Activated CD4-positive, alpha-beta T cell treated with anti-CD3 and anti-CD28 coated beads, Interleukin-2, amount 50 U/mL, for 16 hours (primary cell): Measurements from ENCODE around the gene GPC6.
A peak's percentile ranks its signal among the peaks of the same experiment; 100 is the strongest.

Experiments used
- DNase-seq: peaks from one replicate; pipeline ENCODE4 v3.0.0-alpha.2; 2020

Gene GPC6

DNA sequence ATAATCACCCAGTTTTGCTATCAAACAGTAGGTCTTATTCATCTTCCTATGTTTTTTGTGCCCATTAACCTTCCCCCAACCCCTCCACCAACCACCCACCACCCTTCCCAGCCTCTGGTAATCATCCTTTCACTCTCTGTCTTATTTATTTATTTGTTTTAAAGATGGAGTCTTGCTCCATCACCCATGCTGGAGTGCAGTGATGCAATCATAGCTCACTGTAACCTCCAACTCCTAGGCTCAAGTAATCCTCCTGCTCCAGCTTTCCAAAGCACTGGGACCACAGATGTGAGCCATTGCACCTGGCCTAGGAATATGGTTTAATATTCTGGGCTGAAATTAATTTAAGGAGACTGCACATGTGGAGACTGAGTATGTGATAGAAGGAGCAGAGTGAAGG is 527.0 kb downstream of the GPC6 start:
- DNase-seq, result no peak

DNA sequence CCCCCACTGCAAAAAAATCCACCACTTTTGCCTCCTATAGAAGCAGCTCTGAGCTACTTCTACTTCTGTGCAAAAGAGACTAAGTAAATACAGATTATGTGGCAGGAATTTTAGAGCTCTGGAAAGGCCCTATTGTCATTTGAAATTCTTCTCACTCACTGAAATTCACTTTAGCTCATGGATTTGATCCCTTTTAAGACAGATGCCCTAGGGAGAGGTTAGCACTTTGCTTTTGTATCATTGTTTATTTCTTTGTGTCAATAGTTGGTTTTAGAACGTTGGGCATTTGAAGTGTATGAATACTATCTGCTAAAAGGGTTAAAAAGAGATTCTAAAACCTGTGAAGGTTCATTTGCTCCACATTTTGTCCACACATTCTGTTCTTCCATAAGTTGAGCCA is 528.7 kb downstream of the GPC6 start:
- no peak for DNase-seq

DNA sequence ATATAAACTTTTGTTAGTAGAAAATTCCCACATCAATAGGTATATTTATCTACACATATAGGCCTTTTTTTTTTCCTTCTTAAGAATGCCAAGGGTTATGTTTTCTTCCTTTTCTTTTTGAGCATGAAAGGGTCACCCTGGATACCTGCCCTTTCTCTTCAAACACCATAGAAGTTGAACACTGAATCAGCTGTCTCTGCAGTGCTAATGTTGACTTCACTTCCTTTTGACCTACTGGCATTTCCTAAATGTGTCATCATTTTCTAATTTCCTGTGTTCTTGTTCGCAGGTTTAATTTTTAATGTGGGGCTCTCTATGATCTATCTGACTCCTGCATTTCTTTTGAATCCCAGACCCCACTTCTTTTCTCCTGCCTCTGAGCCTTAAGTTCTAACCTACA is 532.0 kb downstream of the GPC6 start:
- DNase-seq, result no peak

DNA sequence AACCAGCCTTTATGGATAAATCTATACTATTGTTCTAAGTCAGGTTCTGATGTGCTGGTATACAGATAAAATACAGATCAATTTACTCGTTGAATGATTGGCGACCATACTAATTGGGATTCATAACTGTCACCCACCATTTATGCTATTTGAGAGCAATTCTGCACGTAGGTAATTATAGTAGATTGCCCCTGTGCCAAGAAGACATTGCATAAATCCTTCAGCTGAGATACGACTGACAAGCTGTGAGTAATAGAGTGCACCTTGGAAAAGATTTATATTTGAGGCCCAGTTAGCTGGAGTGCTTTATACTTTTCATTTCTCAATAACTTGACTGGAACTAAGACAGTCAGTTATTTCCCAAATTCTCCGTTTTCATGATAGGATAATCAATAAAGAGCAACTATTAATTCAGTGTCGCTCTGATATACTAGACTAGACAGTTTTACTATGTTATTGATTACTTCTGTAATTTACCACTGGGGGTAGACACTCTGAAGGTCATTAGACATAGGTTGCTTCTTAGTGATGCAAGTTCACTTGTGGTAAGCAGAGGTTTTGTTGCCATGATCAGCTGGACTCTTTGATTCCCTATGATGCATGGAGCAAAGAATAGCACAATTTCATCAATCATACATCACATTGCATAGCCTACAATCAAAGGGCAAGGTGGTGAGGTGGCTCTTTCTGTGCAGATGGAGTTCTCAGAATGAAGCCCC is 536.3 kb downstream of the GPC6 start:
- DNase-seq, result no peak

DNA sequence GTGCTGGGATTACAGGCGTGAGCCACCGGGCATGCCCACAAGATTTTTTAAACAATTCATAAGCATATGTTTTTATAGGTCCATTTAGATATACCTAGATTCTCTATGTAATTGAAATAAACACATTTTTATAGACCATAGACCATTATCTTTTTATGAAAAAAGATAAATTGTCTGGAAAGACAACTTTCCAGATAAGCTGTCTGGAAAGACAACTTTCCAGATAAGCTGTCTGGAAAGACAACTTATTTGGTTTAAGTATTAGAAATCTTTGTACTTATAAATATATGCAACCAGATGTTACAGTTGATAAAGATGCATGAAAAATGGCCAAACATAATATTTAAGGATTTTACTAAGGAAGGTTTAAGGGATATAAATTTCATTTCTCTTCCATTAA is 538.5 kb downstream of the GPC6 start:
- DNase-seq, result no peak

DNA sequence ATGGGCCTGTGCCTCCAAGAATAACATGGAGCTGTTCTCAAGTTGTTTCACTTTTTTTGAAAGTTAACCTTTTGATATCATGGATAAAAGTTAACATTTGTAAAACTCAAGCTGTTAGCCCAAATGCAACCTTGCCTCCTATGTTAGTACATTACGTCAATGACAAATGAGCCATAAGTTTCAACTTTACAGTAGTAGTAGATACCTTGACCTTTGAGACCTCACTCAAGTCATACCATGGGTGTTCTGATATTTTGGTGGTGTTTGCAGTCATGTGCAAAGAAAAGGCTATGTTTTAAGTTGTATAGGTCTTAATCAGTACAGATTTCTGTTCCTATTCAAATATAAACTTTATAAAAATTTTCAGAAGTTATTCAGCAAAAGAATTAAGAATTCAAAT is 539.2 kb downstream of the GPC6 start:
- DNase-seq, result no peak

DNA sequence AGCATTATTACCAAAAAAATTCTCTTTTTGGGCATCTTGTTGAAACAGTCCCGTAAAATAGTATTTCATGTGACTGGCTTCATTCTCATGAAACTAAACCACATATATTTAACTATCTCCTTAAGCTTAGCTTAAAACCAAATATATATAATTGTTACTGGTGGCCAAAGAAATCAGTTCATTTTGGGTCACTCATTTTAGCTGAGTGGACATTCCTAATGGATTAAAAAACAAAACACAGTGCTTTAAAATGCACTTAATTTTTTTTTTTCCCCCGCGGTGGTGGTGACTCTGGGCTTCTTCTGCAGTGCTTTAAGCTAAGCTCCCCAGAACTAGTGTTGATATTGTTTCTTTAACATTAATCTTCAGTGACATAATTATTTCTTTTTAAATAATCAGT is 540.1 kb downstream of the GPC6 start:
- DNase-seq, result no peak

DNA sequence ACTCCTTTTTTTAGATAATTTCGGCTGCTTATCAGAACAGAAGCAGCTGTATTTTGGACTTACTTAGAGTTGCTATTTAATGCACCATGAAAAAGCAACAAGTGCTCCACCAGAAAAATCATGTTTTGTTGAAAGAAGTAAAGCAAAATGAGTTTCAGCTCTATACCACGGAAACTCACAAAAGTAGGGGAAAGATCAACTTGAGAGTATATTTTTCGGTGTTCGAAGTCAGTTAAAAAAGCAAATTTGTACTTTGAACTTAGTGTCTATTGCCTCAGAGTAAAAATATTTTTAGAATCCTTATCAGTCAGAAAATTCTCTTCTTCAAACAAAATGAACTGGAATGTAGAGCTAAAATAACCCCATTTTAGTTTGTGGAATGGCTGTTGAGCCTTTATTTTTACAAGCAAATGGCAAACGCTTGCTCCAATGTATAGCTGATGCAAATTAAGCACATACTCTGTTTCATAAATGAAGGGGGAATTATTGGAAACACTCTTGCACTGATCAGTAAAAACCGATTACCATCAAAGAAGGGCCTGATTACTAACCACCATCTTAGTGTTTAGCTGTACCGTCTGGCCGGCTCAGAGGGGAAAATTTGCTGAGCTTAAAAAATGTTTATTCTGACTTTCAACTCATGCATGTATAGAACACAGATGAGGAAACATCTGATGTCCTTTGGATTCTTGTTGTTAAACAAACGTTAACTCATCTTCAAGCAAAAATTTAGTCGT is 540.7 kb downstream of the GPC6 start:
- DNase-seq, result no peak

DNA sequence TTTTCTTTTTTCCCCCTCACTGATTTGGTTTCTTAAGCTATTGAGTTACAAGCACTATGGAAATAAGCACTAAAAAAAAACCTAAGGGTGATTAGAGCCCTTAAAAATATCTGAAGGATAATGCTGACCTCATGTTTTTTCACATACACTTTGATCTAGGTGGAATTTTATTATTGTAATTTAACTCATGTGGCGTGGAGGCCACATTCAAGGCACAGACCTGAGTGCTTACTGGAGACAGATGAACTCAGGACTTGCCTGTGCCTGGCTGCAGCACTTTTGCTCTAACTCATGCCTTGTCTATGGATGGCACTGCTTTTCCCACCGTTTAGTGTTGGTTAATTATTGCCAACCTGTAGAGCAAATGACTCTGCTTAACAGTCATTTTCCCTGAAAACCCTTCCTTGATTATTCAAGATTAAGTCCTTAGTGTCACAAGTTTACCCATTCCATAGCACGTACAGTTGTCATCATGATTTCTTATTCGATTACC is 541.4 kb downstream of the GPC6 start:
- no peak for DNase-seq

DNA sequence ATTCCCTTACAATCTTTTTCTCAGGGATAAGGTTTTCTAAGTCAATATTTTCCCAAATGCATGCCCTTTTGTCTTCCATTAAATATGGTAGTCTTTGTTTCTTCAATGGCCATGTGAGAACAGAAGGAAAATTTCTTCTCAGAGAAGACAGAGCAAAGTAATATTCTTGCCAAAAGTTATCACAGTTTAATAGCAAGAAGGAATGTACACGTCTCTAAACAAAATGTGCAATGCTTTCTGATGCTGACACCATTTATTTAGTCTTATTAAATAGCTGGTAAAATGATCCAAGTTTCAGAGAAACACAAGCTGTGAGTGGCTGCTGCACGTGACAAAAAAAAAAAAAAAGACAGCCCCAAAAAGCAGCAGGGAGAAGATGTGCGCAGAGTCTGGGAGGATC is 542.5 kb downstream of the GPC6 start:
- DNase-seq, result no peak

DNA sequence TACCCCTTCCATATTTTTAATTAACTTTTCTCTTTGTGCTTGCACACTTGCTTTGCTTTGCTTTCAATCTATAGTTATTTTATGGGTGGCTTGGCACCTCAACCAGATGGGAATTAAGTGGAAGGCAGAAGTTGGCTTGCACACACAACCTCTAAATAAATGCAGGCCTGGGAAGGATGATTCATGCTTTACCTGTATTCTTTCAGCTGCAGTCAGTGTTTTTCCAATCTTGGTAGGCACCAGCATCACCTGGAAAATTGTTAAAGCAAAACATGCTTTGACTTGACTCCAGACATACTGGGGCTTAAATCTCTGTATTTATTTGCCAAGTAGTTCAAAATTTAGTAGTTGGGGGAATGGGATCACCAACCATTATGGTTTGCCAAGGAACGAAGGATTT is 543.0 kb downstream of the GPC6 start:
- no peak for DNase-seq

DNA sequence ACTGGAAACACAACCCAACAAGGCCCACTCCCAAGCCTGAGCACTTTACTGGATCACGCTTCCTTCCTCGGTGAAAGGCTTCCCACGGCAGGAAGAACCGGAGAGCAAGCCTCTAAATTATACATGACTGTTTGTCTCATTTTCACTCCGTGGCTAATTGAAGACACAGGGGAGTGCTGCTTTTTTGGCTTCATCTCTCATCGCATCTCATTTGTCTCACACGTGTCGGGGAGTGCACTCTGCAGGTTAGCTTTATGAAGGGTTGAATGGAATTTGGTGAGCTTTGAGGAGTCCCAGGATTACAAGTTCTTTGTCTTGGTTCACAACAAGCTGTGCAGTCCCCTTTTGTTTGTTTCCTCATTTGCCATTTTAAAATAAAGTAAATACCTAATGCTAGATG is 544.6 kb downstream of the GPC6 start:
- DNase-seq, result no peak

DNA sequence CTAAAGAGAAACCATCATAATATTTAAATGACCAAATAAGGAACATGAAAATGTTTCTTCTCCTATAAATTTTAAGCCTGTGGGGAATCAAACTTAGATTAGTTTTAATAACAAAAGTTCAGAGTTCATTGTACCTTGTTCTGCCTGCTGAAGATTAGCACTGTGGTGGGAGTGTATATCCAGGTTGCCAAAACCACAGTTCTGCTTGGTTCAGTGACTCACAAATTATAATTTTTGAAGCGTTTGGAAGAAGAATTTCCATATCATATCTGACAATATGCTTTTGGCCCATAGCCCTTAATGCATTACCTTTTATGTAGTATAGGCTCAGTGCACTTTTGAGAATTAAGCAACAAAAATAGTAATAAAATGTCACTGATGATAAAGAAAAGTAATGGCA is 545.2 kb downstream of the GPC6 start:
- DNase-seq, result no peak

DNA sequence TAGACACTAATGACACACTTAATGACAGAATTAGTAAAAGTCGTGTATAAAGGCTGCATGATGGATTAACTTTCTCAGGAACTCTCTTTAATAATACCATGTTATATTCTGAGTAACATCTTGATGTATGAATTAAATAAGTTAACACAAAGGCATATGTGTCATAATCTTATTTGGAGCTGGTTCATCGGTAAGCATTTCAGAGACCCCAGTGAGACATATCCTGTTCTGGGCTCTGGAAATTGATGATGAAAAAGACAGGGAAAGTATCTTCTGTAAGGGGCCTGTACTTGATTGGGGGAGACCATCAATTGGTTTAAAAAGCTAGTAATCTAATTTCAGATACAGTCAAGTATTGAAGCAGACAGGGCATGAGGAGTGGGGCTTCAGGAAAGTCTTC is 547.9 kb downstream of the GPC6 start:
- DNase-seq, result no peak

DNA sequence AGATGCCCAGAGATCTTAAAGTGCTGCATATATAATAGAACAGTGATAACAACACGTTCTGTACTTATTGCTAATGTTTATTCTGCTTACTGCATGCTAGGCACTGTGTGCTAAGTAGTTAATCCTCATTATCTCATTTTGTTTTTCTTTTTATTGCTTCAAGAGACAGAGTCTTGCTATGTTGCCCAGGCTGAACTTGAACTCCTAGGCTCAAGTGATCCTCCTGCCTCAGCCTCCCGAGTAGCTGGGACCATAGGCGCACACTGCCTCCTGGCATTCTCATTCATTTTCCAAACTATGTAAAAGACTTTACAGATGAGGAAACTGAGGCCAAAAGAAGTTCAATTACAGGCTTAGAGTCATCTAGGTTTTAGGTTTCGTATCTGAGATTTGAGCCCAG is 548.4 kb downstream of the GPC6 start:
- no peak for DNase-seq

DNA sequence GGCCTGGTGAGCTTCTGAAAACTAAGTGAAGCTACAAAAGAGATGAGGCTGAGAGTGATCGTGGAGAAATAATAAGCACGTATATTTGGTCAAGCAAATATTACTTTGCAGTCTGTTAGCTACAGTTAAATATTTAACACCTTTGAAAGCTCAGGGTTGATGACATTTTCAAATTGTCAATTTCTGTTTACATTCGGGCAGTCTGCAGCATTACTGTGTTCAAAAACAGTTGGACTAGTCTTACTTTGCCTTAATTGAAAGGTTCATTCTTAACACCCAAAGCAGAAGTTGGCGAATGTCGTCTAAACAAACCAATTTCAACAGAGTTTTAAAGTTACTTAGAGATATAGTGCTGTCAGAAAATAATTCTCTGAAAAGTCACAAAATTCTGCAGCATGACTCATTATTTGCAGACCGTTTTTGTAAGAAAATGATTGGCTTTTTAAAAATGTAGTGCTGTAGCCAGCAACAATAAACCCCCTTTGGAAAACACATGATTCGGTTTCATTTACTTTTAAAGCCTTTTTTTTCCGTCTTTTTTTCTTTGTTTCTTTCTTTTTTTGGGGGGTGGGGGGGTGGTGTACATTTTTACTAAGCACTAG is 549.0 kb downstream of the GPC6 start:
- DNase-seq, result no peak

DNA sequence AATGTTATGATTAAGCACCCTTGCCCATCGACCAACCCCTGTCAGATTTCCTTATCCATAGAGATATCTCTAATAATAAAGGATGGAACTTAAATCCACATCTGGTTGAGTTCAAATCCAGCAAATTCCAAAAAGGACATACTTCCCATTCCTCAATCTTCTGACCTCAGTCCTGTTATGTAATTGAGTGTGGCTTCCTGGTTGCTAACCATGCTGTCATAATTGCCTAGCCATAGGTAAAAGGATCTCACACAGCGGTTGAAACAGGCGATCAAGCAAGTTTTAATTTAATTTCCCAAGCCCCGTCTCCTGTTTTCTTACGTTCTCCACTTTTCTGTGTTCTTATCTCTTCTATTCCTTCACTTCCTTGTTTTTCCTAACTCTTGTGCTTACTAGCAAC is 550.3 kb downstream of the GPC6 start:
- no peak for DNase-seq

DNA sequence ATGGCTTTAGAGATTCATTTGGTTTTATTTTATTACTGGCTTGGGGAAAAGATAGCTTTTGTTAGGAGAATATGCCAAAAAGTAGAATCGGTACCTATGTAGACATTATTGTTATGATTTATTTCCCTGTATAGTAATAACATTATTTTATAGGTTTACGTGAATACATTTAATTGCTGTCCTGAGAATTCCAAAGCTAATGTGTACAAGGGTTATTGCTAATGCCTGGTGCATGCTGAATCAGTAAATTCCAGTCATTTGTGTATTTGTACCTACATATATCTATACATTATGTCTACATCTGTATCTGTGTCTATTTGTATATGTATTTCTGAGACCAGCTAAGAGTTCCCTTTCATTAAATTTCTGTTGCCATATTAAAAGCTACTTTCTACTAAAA is 550.9 kb downstream of the GPC6 start:
- no peak for DNase-seq

DNA sequence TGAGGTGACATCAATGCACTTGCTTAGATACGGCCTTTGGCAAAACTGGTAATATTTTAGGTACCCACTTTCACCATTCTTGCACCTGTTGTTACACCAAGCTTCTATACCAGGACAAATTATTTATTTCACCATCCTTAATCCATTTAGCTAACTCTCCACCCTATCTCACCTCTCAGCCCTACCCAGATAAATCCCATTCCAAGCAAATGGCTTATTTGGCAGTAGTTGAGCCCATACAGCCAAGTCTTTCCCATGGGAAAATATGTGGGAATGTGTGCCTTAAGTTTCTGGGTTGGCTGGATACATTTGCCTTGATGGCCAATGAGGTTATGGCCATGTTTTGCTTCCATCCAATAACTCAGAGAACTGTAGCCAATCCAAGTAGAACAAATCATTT is 551.9 kb downstream of the GPC6 start:
- no peak for DNase-seq

DNA sequence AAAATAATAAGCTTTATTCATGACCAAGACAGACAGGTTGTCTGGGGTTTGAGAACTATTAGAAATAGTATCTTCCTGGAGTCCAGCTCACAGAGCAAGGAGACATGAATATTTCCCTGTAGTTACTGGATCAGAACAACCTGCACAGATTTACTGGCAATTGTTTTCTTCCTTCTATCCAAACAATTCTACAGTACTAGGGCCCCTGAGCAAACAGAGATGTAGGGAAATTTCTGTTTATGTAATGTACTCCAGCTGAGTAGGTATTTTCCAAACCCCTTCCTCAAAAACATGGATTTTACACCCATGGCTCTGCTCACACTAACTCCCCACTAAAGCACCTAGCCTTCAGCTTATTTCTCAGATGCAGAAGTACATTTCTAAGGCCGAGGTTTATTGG is 557.6 kb downstream of the GPC6 start:
- no peak for DNase-seq

DNA sequence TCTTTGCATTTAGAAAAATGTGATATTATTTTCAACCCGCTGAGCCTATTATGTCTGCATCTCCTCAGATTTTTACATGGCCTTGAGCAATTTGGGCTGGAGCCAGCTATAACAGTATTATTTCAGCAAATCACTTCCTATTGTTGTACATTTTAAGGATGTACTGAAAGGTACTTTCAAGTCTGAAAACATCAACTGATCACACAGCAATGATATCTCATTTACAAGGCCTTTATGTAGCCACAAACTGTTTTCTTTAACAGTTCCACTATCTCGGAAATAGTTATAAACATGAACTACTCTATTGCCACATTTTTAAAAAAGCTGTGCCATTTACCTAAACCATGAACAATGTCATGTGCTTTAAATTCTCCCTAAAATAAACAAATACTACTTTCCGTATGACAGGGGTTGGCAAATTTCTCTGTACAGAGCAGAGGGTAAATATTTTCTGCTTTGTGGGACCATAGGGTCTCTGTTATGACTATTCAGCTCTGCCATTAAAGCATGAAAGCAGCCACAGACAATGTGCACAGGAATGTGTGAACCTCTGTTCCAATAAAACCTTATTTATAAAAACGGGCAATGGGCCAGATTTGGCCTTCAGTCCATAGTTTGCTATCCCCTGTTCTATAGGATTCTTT is 560.4 kb downstream of the GPC6 start:
- no peak for DNase-seq

DNA sequence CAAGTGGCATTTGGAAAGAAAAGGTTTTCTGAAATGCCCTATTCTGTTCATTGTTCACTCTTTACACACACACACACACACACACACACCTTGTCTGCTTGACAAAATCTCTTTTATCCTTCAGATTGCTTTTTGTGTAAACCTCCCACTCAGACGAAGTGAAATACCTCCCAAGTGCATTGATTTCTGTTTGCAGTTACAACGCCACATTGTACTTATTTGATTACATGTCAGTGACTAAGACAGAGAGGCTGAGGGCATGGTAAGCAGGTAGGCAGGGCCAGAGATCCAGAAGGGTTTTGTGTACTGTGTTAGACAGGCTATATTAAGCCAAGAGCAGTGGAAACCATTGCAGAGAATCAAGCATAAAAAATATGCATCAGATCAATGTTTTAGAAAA is 561.8 kb downstream of the GPC6 start:
- no peak for DNase-seq

DNA sequence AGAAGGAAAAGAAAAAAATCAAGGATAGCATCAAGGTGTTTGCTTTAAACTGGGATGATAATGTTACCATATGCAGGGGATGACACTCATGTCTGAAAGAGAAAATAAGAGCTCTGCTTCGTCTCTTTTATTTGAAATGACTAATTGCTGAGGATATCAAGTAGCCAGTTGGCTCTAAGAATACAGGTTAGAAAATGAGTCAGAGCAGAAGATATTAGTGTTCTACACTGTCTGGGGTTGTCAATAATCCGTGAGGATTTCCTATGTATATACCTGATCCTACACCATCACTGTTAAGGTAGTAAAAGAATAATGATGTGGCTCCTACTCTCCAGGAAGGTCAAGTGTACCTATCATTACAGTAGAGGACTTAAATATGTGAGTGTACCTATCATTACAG is 562.5 kb downstream of the GPC6 start:
- peak; percentile 27 for DNase-seq
